Activated CD4-positive, alpha-beta T cell treated with anti-CD3 and anti-CD28 coated beads, Interleukin-2, amount 50 U/mL, for 16 hours (primary cell): Measurements from ENCODE around the gene UCKL1.
A peak's percentile ranks its signal among the peaks of the same experiment; 100 is the strongest.

Experiments
- DNase-seq: peaks from one replicate; pipeline ENCODE4 v3.0.0-alpha.2; 2020

Gene UCKL1

DNA sequence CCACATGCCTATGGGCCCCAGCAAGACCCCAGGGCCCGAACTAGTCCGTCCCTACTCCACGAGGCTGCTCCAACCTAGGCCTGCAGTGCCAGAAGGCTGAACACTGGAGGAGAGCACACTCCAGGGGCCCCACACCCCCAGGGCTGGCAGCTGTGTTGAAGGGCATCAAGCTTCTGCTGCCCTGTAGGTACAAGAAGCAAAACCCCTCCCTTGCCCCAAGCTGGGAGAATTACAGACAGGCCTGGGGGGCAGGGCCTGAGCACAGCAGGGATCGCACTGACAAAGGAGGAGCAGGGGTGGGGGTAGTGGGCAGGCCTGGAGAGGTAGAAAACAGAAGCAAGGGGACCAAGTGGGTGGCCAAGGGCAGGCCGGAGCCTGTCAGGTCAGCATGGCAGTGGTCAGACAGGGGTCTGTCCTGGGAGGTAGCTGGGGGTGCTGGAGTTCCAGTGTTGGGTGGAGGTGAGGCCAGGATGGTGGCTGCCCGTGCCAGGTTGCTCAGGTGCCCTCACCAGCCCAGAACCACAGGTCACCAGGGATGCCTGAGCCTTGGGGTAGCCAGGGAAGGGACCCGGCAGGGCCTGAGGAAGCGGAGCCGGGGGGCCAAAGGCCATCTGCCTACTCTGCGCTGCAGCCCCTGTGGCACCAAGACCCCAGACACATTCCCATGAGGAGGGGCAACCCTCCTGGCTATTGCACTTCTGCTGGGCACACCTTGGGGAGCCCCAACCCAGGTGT, 2.9 kb upstream of the UCKL1 start:
- DNase-seq = no peak

DNA sequence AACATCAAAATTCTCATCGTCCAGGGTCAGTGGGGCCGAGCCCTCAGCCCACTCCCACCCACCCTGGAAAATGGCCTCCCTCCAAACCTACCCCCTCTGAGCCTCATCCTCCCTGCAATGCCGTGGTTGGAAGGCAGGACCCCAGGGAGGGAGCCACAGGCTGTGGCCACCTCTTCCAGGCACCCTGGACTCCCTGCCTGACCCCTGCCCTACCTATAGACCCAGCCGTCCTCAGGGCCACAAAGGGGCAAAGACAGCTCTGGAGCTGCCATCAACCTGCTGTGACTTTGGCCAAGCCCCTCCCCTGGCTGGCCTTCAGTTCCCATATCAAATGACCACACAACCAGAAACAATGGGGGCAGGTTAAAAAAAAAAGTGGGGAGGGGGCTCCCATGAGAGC, 2.3 kb upstream of the UCKL1 start:
- no peak for DNase-seq

DNA sequence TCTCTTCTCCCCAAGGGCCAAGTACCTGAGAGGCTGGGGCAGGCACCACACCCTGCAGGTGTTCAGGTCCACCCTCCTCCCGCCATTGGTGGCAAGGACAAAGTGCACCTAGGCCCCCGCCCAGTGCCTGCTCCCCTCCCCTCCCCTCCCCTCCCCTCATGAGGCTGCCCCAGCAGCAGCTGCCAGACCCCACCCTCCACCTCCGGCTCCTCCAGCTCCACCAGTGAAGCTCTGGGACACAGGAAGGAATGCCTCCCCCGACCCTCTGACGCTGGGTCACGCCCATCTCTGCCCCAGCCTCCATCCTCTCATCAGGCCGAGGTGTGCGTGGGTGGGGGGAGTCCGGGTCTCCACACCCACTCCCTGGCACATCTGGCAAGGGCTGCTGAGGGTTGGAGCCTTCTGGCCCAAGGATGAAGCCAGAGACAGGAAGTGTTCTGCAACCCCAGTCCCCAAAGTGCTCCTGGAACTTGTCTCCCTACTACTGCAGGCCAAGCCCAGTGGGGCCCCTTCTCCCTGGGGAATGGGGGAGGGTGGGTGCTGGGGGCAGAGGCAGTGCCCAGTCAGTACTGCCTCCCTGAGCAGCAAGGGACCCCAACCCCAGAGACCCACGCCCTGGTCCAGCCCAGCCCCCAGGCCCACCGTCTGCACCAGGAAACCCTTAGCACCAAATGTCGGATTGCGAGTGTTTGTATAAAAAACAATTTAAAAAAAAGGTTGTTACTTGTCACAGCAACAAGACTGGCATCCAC, 1.6 kb upstream of the UCKL1 start:
- no peak for DNase-seq

DNA sequence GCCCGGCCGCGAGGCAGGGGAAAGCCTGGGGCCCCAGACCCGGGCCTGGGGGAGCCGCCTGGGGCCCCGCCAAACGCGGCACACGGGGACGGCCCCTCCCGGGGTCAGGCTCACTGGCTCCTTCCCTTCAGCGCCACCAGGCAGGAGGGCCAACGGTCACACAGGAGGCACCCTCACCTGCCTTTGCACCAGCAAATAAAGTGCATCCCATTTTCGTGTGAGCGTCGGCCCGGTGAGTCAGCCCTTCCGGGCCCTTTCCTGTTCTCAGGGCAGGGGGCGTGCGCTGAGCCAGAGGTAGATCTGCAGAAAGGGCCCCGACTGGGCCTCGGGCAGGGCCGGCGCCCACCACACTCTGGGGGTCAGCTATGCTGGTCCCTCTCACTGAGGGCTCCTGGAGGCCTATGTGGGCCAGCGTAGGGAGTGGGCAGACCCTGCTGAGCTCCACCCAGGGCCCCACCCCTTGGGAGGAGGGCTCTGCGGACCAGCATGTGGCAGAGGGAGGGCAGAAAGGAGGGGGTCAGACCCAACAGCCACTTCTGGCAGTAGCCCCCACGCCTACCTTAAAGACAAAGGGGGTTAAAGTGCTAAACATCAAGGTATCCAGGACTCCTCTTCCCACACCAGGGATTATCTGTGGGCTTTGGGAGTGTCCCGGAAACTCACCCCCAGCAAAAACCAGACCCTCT, 931 bp upstream of the UCKL1 start:
- DNase-seq = peak; percentile 79

DNA sequence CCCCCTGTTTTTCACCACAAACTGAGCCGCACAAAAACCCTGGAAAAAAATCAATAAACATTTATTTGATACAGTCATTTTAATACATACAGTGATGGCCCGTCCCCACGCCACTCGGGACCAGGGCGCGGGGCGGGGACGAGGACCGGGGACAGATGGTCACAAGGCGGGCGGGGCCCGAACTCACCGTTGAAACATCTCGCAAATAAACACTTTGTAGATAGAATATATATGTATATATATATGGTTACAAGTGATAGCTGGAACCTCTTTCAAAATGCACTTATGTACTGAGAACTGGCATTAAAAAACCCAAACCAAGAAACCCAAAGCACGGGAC, 418 bp upstream of the UCKL1 start:
- DNase-seq = no peak

DNA sequence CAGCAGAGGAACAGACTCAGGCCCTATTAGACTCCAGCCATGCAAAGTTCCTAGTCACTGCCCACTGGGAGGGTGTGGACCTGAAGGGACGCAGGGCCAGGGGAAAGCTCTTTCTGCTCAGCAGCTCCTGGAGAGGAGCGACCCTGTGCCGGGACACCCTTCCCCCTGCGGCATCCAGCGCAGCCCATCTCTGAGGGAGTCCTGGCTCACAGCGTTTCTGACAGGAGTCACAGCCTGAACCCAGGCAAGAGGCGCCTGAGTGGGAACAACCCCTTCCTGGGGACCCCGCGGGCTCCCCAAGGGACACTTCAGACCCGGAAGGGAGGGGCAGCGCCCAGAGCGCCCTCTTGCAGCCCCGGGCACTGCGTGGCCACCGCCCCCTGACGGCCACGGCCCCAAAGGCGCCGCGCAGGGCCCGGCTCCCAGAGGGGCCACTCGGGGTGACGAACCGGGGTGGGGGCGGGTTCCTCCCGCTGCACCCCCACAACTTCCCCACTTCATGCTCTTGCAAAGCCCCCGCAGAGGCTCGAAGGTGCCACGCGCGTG, 862 bp downstream of the UCKL1 start:
- DNase-seq = peak; percentile 40

DNA sequence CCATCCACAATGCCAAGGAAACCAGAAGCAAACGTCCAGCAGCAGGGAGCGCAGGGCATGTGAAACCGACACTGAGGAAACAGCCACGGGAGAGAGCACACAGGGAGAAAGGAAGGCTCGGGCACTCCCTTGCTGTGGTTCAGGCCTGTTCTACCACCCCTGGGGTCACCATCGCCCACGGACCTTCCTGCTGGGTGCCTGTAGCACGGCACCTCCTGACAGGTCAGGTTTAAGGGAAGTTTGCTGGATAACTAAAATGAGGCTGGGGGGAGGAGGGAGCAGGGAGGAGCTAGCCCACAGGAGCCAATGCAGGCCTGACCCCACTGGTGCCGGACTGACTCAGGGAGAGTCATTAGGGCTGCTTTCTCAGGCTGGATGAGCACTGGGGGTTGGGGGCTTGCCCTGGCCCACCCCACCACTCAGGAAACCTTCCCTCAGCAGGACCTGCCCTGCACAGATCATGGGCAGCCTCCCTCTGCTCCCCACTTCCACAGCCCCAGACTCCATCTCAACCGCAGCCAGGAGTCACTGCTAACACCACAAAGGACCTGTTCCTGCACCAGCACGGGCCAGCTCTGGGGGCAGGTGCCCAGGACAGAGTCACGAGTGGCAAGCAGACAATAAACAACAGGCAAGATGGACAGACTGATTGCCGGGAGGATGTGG, 2.3 kb downstream of the UCKL1 start:
- no peak for DNase-seq

DNA sequence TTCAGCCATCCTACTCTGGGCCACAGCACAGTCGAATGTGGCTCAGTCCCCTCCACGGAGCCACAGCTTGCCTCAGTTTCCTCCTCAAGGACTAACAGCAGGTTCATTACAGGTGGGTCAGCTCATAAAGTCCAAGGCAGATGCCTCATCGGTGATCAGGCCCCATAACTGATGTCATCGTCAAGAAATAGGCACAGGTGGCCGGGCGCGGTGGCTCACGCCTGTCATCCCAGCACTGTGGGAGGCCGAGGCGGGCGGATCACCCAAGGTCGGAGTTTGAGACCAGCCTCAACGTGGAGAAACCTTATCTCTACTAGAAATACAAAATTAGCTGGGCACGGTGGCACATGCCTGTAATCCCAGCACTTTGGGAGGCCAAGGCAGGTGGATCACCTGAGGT, 3.4 kb downstream of the UCKL1 start:
- DNase-seq = no peak

DNA sequence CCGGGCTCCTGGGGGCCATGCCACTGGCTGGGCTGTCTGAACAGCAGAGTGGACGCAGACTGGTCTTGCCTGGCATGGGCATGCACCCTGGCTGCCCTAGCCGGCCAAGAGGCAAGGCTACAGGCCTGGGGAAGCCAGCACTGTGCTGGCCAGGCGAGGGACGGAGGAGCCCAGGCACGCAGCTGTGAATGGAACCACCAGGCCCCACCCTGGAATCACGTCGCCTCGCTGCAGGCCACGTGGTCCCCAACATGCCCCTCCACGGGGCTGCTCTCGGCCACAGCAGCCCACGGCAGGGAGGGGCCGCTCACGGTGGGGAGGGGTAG, 4.0 kb downstream of the UCKL1 start:
- DNase-seq = no peak

DNA sequence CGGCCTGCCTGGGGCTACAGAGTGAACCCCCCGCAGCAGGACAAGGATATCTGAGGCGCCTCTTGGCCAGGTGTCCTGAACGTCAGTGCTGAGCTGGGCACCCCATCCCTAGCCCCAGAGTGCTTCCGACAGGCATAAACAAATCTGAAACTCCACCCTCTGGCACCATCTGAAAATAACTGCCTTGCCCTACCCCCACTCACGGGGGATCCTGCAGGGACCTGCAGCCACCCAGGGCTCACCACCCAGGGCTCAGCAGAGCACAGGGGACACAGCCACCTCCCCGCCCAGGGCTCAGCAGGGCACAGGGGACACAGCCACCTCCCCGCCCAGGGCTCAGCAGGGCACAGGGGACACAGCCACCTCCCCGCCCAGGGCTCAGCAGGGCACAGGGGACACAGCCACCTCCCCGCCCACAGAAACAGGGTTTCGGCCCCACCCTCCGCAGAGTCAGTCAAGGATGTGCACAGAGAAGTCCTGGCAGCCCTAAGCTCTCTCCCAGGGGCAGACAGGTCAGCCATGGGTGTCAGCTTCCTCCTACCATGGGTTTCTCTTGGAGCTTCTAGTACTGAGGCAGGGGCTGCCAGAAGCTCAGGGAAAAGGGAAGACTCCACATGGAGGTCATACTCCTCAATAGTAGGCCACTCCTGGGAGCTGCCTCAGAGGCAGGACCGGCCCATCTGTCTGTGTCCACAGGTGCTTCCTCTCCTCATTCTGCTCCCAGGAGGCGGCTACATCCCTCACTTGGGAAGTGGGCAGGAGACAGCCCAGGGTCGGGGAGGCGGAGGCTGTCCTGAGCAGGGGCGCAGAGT, 4.6 kb downstream of the UCKL1 start:
- DNase-seq = no peak

DNA sequence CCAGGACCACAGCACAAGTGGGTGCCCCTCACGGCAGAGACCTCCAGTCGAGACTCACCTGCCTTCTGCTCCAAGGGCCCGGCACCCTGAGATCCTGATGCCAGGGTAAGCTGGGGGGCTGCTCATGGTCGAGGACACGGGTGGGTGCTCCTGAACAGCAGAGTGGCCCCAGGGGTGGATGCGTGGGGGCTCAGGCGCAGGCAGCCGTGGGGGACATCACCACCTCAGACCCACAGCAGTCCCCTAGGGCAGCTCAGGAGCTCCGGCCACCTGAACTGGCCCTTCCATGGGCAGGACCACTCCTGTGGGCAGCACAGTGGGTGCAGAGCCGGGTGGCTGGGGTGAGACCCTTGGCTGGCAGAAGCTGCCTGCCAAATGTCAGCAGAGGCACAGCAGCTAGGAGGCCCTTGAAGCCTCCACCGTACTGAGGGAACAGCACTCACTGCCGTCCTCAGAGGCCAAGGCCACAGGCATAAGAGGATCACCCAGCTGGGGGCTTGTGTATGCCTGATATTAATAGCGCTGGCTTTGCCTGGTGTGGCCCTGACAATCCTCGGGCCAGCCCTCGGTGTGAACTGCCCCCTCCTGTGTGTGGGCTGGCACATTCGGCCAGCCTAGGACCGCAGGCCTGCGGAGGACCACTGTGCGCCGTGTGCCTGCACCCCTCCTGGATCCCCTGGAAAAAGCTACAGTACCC, 5.4 kb downstream of the UCKL1 start:
- DNase-seq = no peak

DNA sequence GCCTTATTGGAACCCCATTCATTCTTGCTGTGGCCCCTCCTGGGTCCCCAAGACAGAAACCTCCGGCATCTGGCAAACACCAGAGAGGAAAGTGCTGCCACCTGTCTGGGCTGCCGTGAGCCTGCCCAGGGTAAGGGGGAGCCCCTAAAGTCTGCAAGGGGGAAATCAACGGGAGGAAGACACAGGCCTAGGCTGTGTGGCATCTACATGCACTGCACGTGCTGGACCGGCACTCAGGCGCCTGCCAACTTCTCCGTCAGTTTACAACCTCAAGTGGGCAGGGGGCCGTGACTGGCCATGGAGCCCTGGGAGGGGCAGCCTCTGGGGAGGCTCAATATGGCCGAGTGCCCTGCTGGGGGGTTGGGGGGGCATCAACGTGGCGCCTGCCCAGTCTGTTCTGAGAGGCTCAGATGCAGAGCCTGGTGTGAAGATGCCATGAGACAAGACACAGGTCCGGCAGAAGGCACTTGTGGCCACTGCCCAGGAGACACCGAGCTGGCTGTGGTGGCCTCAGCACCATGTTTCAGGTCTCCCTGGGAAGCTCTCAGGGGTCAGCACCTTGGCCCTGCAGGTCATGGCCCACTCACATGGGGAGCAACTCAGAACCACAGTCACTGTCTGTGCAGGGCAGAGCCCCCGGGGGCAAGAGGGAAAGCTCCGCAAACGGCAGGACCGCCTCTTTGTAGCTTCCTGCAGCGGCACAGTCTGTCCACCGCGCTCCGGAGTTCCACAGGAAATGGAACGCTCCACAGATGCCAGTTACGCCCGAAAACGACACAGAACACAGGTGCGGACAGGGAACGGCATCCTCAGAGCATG, 8.4 kb downstream of the UCKL1 start:
- no peak for DNase-seq

DNA sequence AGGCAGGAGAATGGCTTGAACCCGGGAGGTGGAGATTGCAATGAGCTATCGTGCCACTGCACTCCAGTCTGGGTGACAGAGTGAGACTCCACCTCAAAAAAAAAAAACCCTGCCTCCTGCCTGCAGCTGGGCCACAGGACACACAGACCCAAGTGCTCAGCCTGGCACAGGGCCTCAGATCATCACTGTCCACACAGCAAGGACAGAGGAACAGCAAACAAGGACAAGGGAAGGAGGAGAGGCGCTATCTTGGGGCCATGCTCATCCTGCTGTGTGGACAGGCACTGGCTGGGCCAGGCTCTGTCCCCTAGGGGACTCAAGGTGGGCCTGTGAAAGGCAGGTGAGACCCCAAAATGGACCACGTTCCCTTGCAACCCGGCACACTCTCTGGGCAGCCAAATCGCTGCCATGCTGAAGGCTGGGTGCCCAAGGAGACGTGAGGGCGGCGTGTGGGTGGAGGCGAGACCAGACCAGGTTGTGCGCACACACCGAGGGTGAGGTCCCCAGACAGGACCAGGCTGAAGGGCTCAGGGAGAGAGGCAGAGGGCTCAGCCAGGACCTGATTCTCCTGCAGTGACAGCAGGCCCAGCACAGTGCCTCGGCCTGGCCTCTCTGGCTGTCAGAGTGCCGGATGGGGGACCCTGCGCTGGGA, 9.1 kb downstream of the UCKL1 start:
- DNase-seq = no peak

DNA sequence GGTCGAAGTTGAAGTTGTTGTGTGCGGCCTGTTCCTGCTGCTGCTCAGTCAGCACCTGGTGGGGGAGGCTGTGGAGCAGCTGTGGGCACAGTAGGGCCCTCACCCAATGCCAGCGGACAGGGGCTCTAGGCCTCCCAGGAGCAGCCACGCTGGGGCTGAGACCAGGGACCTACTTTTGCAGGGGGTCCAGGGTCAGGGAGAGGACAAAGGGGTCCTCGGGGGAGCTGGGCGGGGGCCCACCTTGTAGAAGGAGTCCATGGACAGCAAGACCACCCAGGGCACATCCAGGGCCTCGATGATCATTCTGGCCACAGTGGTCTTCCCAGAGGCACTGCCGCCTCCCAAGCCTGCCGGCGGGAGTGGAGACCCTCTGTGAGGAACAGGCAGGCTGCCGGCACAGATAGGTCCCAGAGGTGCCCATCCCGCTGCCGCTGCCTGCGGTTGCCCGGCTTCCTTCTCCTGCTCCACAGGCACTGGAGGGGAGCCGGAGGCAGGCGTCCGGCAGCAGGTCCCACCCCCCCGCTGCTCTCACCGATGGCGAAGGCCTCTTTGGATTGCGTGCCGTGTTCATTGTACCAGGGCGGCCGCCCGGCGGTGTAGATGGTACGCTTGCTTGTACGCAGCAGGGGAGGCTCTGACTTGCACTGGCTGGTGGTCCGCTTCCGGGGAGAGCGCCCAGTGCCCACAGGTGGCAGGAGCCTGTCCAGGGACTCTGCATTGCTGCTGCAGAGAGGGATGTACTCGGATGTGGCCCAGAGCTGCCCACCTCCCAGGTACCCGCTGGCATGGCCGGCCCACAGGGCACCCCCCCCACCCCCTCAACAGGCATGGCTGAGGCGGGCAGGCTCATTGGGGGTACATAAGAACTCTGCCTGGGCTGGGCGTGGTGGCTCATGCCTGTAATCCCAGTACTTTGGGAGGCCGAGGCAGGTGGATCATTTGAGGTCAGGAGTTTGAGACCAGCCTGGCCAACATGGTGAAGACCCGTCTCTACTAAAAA, 10.0 kb downstream of the UCKL1 start:
- DNase-seq = no peak

DNA sequence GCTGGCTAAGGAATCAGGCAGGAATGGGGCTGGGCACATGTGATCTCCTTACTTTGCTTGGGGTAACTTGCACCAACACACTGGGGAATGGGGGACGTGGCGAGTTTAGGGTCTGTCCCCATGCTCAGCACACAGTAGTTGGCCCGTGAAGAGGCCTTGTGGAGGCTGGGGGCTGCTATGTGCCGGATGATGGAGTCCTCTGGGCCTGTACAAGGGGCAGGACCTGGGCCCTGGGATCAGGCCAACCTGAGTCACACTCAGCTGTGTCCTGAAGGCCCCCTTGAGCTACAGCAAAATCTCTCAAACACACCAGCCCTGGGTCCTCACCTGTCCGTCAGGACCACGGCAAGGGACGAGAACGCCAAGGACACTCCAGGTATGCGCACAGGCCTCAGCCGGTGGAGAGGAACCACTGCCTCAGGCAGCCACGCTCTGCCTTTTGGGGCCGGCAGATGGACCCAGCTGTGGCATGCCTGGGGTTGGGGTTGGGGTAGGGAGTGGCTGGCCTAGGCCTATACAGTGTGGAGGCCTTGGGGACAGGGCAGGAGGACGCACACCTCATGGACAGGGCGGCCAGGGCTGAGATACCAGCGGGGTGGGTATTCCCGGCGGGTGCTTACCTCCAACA, 11.1 kb downstream of the UCKL1 start:
- DNase-seq = no peak

DNA sequence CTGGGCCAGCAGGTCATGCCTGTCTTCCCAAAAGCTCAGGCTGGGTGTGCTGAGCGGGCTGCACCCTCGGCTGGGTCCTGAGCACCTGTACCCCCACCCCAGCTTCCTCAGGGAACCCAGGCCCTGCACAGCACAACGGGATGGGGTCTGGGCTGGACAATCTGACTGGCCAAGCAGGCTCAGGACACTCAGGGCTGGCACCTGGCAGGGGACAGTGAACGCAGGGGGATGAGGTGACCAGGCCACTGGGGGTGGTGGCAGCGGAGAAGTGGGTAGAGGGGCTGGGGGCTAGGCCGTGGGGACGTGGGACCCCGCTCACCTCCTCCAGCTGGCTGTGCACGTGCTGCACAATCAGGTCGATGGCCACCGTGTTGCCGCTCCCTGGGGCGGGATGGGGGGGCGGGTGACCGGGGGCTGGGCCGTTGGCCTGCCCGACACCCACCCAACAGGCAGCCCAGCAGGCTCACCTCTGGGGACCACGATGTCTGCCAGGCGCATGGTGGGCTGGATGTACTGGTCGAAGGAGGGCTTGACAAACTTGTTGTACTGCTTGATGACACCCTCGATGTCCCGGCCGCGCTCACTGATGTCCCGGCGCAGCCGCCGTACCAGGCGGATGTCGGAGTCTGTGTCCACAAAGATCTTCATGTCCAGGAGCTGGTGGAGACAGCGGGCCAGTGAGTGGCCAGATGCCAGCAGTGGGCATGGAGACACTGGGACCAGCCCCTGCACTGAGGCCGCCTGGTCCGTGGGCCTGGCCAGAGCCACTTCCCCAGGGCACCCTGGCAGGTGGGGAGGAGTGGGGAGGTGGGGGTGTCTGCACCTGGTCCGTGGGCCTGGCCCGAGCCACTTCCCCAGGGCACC, 11.9 kb downstream of the UCKL1 start:
- no peak for DNase-seq

DNA sequence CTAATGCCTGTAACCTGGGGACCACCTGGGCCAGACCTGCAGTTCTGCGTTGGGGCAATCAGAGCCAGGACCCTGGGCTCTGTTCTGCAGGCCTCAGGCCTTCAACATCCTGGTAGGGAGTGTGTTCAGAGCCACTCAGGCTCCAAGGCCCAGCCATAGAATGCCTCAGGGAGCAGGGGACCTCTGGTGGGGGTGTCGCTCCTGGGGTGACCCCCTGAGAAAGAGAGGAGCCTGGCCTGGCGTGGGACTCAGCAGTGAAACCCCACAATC, 12.5 kb downstream of the UCKL1 start:
- DNase-seq = no peak
